AG04450 (cell line): Measurements from ENCODE around the gene MPRIP. TPM values are rescaled to one million over a fixed set of nuclear protein-coding genes. Genes with fewer than 3 reads are reported as not detected.

ENCODE experiments used
- CTCF ChIA-PET: fragments of 300-600, 350-600 bp; formaldehyde crosslinking; extraction: SDS; loops from one replicate; lab custom pipeline; 2022; ENCODE audit warnings: antibody characterized with exemption, inconsistent platforms; lab: Charles Lee
- POLR2A ChIA-PET: fragments of 350-600 bp; formaldehyde crosslinking; extraction: SDS; loops from one replicate; lab custom pipeline; 2021; ENCODE audit warnings: antibody characterized with exemption, inconsistent platforms; lab: Yijun Ruan, JAX
- DNase-seq: peaks from one replicate; pipeline ENCODE4 v3.0.0-alpha.2; 2011; ENCODE audit warnings: low read depth, low spot score
- H3K27ac ChIP-seq: one replicate; pipeline ENCODE4 v1.5.1; 2012; ENCODE audit warnings: low read depth, low read length, control low read depth
- H3K27me3 ChIP-seq: one replicate; pipeline ENCODE4 v1.6.0; 2012; ENCODE audit warnings: low read length; ENCODE audit not compliant: control insufficient read depth, insufficient read depth
- H3K4me3 ChIP-seq: 2 replicates; pipeline ENCODE4 v1.5.1; 2011; ENCODE audit warnings: mild to moderate bottlenecking, low read depth, low read length, control low read depth
- H3K9me3 ChIP-seq: 2 replicates; pipeline ENCODE4 v1.5.1; 2012; ENCODE audit warnings: low read length; ENCODE audit not compliant: control insufficient read depth, insufficient read depth
- CTCF ChIP-seq: IDR thresholded peaks from 2 replicates; pipeline ENCODE4 v1.5.1; 2011; ENCODE audit warnings: low read depth, low read length, control low read depth, inconsistent platforms
- polyA plus RNA-seq: library from polyadenylated mRNA; depleted of rRNA; stranded (reverse); fragments of >200 nt; gene quantifications from 2 replicates; pipeline ENCODE4 v1.2.3, GENCODE V29; 2011

The MPRIP gene
- polyA plus RNA-seq, 1 experiment: 95.0 TPM

DNA sequence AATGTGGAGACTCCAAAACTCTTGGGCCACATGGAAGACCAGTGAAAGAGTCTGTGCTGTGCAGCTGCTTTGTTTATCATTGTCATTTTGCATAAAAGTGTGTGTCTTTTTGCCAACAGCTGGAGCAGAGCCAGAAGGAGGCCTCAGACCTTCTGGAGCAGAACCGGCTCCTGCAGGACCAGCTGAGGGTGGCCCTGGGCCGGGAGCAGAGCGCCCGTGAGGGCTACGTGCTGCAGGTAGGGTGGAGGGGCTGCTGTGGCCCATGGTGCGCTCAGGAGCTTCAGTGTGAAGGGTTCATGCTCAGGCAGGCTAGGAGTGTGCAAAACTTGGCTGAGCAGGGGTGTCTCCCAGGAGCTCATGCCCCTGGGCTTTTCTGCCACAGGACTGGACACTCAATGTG lies 118.9 kb downstream of the MPRIP start:
- CTCF ChIA-PET: no interaction called here
- H3K27ac ChIP-seq: no peak overlapping the region
- POLR2A ChIA-PET: no interaction called here
- H3K27me3 ChIP-seq: no peaks in the 10 kb centered on the region
- TF ChIP-seq CTCF: no peak
- H3K4me3 ChIP-seq: no peak overlapping the region
- no peaks in the 10 kb centered on the region; the same call in 1 of the 2 replicates for H3K9me3 ChIP-seq
- no peak for DNase-seq

DNA sequence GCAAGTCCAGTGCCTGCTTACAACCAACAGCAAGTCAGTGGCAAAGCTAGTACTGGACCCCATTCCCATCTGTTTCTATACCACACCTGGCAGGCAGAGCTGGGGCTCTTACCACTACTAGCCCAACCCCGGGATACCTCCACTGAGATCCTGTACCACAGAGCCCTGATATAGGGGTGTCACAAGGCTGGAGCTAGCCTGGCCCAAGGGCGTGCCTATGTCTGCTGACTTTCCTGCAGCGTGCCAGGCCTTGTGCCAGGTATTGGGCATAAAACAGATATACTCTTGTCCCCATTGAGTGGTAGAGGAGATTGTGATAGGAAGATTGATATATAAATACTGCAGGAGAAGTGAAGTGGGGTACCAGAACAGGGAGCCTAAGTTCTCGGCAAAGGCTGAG lies 119.5 kb downstream of the MPRIP start:
- ChIA-PET POLR2A (no interaction called here), CTCF (no interaction called here)
- Histone ChIP-seq H3K4me3 (no peak overlapping the region), H3K27me3 (no peaks in the 10 kb centered on the region), H3K9me3 (no peaks in the 10 kb centered on the region; the same call in 1 of the 2 replicates), H3K27ac (no peak overlapping the region)
- DNase-seq: no peak
- TF ChIP-seq CTCF: no peak

DNA sequence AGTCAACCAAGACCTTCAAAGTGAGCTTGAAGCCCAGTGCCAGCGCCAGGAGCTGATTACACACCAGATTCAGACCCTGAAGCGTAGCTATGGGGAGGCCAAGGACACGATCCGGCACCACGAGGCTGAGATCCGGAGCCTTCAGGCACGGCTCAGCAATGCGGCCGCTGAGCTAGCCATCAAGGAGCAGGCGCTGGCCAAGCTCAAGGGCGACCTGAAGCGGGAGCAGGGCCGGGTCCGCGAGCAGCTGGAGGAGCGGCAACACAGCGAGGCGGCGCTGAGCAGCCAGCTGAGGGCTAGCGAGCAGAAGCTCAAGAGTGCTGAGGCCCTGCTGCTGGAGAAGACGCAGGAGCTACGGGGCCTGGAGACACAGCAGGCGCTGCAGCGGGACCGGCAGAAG lies 121.9 kb downstream of the MPRIP start:
- TF ChIP-seq CTCF: no peak
- no peak for DNase-seq
- CTCF ChIA-PET: interaction anchor here (0.7 to 0.9 kb wide), 2 partner anchors 27 to 664 kb away, joined by 3 to 5 read pairs; no protein-coding TSS in a partner anchor
- Histone ChIP-seq H3K4me3 (no peak overlapping the region), H3K9me3 (no peaks in the 10 kb centered on the region; the same call in 1 of the 2 replicates), H3K27ac (no peak overlapping the region), H3K27me3 (no peaks in the 10 kb centered on the region)
- POLR2A ChIA-PET: no interaction called here

DNA sequence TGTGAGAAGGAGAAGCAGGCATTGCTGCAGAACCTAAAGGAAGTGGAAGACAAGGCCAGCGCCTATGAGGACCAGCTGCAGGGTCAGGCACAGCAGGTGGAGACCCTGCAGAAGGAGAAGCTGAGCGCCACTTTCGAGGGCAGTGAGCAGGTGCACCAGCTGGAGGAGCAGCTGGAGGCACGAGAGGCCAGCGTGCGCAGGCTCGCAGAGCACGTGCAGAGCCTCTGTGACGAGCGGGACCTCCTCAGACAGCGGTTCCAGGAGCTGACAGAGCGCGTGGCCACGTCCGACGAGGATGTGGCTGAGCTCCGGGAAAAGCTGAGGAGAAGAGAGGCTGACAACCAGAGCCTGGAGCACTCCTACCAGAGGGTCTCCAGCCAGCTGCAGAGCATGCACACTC lies 122.4 kb downstream of the MPRIP start:
- CTCF ChIA-PET: no interaction called here

More for the DNA sequence above, 122.4 kb downstream of the MPRIP start:
- Histone ChIP-seq H3K27ac (no peak overlapping the region), H3K9me3 (no peaks in the 10 kb centered on the region; the same call in 1 of the 2 replicates), H3K27me3 (no peaks in the 10 kb centered on the region), H3K4me3 (no peak overlapping the region)
- no peak for DNase-seq
- no peak for TF ChIP-seq CTCF
- POLR2A ChIA-PET: no interaction called here
